Heart left ventricle (tissue), 13 donors: ENCODE results near the gene XAGE3.
"Not testable (repeated sequence)": the region's sequence is repeated elsewhere in the genome, so short reads cannot be mapped to it uniquely, and the experiment has no call there.

Experiments
- CTCF ChIP-seq, 12 donors: fragments of 200-600 bp; sonication (generic) in 4 of 12; IDR thresholded peaks; one replicate each; pipeline versions ENCODE4 v1.5.0 to v1.8.0; 2018 to 2022; ENCODE audit warnings: antibody characterized with exemption in 12 of 12, mild to moderate bottlenecking in 5 of 12
- POLR2A ChIP-seq, 2 donors: fragments of 450-650 bp; IDR thresholded peaks; one replicate each; pipeline ENCODE4 v1.6.1; 2017; ENCODE audit warnings: antibody characterized with exemption in 2 of 2, mild to moderate bottlenecking in 2 of 2, moderate library complexity in 2 of 2
- donor health status: ischemic (EF 13 %, LVEDD 7.1; RV severe dilation, severe dysfunction).
- donor health status: DM: no; HTN: yes; CAD: no.
- donor health status: DM: no; HTN: no; CAD: no.
- donor health status: ischemic (EF 25% LVEDD 6.9; RV normal size, moderate dysfunction).
- donor health status: ischemic (EF 25% LVEDD 5.7; RV mildly dilated, moderate dysfunction).
- donor health status: ischemic (EF 35%, LVEDD 5.7; RV mildly dilated, moderate dysfunction).
- donor health status: nonischemic (EF 11% LVEDD 7.7; RV severe dilation, severe dysfunction).
- donor health status: DM: yes; HTN: yes; CAD: no.
- donor health status: PGD.
- donor health status: ischemic (EF 29% LVEDD 5.4; RV normal size, mild dysfunction).
- donor health status: nonischemic (EF 23%, LVEDD 6.1; RV moderate dilation, normal function).

- not testable (repeated sequence) for TF ChIP-seq CTCF, POLR2A (IDR thresholded peaks at IDR 0.05)
Observed at GRCh38 chrX:52843619-52844018, 24.3 kb downstream of the XAGE3 start.
